Activated CD8-positive, alpha-beta memory T cell treated with anti-CD3 and anti-CD28 coated beads, Interleukin-2, amount 50 U/mL, for 24 hours (primary cell): Measurements from ENCODE around the gene OPN3.

Source experiments
- DNase-seq: peaks from one replicate; pipeline ENCODE4 v3.0.0-alpha.2; 2020; ENCODE audit errors: extremely low read depth

OPN3 gene

DNA sequence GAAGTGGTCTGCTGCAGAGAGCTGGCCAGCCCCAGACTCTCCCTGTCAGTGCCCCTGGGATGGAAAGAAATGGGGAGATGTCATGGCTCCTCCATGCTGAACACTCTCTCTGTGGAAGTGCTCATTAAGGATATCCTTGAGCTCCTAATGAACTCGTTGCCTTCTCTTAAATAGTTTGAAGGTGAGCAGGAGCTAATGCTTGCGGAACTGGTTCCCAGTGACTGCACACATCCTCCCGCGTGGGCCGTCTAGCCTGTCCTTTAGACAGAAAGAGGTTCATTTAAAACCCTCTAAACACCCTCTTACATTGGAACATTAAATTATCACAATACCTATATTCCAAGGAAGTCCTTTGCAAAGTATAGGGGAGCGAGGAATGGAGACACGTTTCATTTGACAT, 6.0 kb upstream of the OPN3 start:
- DNase-seq = no peak

DNA sequence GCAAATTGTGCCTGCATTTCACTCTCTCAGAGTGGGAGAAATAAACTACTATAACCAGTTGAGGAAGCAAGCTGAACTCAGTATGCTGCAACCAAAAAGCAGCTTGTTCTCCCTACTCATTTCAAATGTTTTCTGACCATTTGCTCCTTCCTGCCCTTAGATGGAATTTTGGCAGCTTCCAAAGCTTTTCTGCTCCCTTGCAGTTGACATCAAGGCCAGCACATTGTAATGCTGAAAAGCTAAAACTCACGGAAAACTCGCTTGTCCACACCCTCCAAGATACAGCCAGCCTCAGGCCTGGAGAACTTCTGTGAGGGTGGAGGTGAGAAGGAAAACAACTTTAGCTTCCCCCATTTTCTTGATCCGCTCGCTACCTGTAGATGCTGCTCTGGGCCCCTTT, 5.0 kb upstream of the OPN3 start:
- DNase-seq = no peak

DNA sequence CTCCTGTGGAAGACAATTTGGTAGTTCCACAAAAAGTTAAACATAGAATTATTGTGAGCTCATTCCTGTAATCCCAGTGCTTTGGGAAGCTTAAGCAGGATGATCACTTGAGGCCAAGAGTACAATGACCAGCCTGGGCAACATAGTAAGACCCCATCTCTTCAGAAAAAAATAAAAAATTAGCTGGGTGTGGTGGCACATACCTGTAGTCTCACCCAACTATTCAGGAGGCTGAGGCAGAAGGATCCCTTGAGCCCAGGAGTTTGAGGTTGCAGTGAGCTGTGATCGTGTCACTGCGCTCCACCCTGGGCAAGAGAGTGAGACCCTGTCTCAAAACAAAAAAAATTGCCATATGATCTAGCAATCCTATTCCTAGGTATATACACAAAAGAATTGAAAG, 4.1 kb upstream of the OPN3 start:
- no peak for DNase-seq

DNA sequence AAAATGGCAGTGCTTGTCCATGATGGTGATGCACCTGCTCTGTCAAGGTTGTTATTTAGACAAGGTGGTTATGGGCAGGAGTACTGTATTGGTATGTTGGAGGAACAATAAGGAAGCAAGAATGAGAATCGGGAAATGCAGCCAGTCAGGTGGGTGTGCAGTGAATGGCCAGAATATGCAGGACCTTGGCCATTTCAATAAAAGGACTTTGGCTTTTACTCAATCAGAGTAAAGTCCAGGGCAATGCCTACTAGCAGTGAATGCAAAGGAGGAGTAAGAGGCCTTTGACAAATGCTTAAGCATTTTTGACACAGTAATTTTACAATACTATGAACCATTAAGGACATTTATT, 2.4 kb upstream of the OPN3 start:
- DNase-seq = no peak

GRCh38 chr1:241641773-241642592, 1.8 kb upstream of the OPN3 start:
- DNase-seq = no peak

GRCh38 chr1:241640867-241641622, 876 bp upstream of the OPN3 start:
- DNase-seq = no peak

DNA sequence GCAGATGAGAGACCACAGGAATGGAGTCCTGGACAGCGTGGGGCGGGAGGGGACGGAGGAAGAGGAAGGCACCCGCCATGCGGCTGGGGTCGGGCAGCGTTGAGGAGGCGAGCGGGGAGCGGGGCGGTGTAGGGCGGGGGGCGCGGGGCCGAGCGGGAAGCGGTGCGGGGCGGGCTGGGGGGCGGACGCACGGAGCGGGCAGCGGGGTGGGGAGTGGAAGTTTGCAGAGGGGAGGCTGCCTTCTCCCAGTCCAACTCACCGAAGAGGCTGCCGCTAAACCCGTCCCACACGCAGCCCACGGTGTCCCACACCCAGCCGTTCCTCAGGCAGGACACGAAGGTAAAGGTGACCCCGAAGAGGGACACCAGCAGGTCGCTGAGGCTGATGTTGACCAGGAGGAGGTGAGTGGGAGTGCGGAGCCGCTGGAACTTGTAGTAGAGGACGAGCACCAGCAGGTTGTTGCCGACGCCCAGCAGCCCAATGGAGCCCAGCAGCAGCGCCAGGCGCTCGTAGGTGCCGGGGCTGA, 483 bp downstream of the OPN3 start:
- no peak for DNase-seq

DNA sequence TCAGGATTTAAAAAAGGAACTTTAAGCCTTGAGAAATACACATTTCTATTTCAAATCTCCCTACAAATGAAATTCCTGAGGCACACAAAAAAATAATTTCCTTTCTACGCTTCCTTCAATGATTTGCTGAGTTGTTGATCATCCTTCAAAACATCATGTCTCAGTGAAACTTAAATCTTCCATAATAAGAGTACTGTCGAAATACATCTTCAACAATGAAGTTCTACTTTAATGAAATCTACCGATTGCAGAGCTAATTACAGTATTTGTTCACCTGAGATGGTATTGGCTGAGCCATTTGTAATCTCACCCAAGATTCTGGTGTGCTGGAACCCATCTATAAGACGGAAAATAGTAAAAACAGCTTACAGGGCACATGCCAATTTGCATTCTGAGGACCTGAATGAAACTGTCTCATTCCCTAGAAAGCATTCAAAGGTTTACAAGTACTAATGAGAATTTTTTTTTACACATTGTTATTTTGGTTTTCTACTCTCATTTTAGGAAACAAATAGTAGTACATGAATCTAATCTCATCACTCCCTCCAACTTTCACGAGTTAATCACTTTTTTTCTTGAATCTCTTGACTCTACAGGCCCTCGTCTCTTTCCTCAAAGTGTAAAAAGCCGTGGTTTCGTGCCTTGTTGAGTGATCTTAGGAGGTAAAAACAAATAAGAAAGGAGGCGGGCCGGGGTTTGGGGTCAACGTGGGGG, 1.1 kb downstream of the OPN3 start:
- DNase-seq = no peak

DNA sequence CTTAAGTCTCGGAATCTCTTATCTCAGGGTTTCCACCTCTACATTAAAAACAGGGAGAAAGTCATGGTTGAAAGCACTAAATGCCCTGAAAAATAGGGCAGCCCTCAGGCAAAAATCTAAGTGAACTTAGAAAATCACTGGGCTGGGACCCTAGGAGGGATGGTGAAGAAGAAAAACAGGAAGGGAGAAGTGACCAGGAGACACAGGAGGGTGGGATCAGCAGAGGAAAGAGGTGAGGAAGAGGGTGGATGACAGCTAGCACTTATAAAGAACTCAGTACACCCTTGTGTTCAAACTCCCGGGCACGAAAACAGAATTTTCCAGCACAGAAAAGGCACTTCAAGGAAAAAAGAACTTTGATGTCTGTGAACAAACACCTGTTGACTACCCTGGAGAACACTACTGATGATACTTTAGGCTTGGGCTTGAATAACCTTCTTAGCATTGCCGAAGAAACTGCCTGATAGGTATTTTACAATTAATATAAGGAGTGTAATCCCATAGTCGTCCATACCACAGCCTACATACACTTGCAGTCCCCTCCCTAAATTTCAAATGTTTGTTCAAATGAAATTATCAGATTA, 2.0 kb downstream of the OPN3 start:
- DNase-seq = no peak

GRCh38 chr1:241637604-241638003, 2.6 kb downstream of the OPN3 start:
- DNase-seq = no peak

GRCh38 chr1:241637046-241637590, 3.1 kb downstream of the OPN3 start:
- DNase-seq = no peak

DNA sequence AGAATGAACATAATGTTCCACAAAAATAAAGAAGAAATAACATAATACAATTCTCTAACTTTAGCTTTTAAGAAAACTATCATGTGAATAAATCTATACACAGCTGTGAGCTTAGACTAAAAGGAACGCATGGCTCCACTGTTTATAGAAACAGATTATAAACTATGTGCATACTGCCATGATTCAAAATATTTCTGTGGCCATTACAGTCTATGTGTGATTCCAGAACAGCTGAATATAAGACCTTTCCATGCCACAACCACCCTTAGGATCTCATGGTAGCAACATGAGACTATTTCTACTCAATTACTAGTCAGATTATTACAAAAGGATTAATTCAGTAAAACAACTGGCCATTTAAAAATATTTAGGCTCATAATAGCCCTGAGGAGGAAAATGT, 3.9 kb downstream of the OPN3 start:
- no peak for DNase-seq

DNA sequence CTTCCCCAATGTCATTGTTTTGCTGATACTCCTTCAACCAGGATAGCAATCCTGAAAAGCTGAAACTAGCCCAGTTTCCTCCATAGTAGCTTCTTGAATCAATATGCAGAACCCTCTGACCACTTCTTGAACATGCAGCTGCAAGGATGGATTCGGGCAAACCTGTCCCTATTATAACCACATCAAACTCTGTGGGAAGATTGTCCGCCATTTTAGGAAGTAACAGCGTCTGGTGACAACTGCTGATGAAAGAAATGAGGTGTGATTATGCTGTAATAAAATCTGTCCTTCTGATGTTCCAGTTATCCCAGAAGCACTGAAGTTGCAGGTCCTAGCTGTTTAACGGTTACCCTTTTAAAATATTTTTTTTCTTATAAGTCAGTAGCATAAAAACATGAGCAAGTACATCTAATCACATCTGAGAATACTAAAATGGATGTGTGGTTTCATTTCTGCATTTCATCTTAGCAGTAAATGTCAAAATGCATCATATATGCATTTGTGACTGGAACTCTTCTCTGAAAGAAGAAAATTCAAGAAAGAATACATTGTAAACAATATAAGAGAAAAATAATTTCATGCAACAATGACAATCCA, 4.5 kb downstream of the OPN3 start:
- no peak for DNase-seq

DNA sequence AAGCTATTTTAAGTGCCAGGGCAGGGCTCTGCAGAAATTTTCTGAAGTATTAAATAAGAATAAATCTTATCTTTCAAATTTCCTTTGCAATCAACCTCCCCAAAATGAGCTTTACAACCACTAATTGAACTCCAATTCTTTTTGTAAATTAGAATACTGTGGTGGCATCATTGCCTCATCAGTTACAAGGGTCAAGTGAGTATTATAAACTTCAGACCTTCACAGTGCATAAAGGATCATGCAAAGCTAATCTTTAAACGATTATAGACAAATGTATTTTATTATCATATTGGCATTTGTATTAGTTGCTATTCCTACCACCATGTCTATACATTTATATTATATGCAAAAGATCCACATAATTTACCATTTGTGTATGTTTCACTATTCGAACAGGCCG, 7.2 kb downstream of the OPN3 start:
- DNase-seq = no peak

- DNase-seq = no peak
These were observed 8.5 kb downstream of the OPN3 start for GRCh38 chr1:241631674-241632073.

DNA sequence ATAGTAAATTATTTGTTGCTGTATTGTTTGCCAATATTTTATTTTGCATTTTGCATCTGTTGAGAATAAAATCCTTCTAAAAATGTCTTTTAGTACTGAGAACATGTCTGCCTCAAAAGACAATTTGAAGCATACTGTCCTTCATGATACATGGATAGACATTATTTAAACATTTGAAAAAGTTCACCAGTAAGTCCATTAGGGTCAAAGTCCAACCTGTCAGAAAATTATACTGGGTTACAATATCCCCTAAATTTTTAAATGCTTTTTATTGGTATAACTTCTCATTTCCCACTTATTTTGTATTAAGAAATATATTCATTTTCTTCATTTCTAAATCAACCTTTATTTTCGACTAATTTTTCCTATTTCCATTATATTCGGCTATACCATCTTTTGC, 9.3 kb downstream of the OPN3 start:
- DNase-seq = no peak

DNA sequence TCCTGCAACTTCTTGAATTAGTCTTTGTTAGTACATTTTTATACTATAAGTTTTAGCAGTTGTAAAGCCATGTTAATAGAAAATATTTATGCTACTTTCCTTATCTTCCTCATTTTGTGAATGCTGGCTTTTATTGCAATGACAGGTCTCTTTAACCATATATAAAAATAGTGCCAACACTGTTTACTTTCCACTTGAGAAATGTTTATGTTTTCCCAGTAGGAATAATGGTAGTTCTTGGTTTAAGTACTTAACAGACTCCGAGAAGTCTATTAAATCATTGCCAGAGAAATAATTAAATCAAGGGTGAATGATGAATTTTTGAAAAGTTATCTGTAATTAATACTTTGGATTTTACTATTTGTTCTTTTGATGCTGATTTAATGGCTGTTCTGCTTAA, 9.7 kb downstream of the OPN3 start:
- DNase-seq = no peak

- DNase-seq = no peak
These were observed 10.2 kb downstream of the OPN3 start for GRCh38 chr1:241630005-241630404.

GRCh38 chr1:241627453-241628259, 12.5 kb downstream of the OPN3 start:
- no peak for DNase-seq

GRCh38 chr1:241624935-241625334, 15.2 kb downstream of the OPN3 start:
- DNase-seq = no peak

DNA sequence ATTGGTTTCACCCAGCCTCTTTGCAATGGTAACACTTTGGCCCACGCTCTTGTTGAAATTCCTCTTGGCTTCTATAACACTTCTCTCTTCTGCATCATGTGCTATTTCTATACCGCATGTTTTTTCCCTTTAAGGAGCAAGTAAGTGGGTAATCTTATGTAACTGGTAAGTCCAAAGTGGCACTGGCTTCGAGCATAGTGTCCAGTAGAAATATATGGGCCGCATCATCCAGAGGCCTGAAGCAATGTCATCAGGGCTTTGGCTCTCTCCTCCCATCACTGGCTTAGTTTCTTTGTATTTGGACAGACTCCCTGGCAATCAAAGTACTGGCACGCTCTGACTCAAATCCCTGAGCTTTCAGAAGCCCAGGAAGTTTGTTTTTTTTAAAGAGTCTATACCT, 17.5 kb downstream of the OPN3 start:
- DNase-seq = no peak
